IPS DF 4.7 (cell line): Measurements from ENCODE around the gene TRERF1.
"Not testable (repeated sequence)": the region's sequence is repeated elsewhere in the genome, so short reads cannot be mapped to it uniquely, and the experiment has no call there.

Source experiments
- DNase-seq: peaks from one replicate; pipeline ENCODE4 v3.0.0-alpha.2; 2013; ENCODE audit warnings: low spot score; ENCODE audit errors: extremely low read depth

Gene TRERF1, protein sequence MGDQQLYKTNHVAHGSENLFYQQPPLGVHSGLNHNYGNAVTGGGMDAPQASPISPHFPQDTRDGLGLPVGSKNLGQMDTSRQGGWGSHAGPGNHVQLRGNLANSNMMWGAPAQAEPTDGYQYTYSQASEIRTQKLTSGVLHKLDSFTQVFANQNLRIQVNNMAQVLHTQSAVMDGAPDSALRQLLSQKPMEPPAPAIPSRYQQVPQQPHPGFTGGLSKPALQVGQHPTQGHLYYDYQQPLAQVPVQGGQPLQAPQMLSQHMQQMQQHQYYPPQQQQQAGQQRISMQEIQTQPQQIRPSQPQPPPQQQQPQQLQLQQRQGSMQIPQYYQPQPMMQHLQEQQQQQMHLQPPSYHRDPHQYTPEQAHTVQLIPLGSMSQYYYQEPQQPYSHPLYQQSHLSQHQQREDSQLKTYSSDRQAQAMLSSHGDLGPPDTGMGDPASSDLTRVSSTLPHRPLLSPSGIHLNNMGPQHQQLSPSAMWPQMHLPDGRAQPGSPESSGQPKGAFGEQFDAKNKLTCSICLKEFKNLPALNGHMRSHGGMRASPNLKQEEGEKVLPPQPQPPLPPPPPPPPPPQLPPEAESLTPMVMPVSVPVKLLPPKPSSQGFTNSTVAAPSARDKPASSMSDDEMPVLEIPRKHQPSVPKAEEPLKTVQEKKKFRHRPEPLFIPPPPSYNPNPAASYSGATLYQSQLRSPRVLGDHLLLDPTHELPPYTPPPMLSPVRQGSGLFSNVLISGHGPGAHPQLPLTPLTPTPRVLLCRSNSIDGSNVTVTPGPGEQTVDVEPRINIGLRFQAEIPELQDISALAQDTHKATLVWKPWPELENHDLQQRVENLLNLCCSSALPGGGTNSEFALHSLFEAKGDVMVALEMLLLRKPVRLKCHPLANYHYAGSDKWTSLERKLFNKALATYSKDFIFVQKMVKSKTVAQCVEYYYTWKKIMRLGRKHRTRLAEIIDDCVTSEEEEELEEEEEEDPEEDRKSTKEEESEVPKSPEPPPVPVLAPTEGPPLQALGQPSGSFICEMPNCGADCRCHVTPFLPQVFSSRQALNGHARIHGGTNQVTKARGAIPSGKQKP (N-terminal part only)

DNA sequence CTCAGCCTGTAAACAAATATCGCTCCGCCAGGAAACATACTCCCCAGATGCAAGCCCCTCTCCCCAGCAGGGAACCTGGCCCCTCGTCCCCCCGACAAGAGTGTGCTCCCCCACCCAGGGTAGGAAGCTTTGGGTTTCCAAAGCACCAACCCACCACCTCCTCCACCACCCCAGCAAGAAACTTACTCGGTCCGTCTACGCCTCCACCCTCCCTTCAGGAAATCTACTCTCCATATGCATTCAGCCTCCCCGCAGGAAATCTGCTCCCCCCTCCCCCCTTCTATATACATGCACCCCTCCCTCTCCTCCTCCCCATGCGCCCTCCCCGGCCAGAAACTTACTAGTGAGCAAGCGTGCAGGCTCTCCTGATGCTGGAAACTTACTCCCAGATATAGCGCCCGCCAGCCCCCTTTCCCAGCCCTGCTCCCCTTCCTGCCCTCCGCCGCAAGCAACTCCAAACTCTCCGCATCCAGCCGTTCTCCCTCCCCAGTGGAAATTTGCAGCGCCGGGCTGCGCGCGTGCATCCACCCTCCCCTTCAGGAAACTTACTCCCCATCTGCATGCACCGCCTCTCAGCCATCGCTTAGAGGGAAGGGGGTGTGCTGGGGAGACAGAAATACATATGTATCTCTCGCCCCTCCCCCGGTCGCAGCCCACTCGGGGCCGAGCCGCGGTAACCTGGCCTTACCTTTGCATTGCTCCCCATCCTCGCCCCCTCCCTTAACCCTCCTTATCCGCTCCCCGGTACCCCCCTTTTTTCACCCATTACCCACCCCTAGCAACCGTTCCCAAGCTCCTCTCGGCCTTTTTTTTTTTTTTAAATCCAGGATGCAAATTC, at the start of gene TRERF1:
Gene TRERF1 (minus strand): TSS at position 594 of the 838 bp plus-strand sequence. CDS start 182,336 bp downstream, outside the sequence.
- DNase-seq = no peak

DNA sequence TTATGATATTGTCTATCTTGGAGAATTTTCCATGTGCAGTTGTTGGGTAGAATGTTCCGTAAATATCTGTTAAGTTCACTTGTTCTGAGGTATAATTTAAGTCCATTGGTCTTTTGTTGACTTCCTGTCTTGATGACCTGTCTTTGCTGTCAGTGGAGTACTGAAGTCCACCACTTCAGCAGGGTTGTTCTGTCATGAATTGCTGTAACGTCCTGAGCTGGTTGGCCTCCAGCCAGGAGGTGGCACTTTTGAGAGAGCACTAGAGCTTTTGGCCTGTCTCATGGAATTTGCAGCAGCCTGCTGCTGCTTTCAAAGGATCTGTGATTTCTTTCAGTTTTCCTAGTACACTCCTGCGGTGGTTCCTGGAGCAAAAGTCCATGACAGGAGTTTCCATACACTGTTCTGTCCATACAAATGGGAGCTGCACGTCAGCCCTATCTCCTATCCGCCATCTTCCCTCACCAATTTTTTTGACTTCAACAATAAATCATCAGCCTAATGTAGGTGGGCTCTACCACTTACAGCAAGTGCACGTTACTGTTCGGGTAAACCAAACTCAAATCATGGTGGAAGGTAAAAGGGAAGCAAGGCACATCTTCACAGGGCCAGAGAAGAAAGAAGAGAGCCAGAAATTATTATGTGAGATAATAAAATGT, 46.9 kb upstream of the TRERF1 start:
- DNase-seq = no peak

DNA sequence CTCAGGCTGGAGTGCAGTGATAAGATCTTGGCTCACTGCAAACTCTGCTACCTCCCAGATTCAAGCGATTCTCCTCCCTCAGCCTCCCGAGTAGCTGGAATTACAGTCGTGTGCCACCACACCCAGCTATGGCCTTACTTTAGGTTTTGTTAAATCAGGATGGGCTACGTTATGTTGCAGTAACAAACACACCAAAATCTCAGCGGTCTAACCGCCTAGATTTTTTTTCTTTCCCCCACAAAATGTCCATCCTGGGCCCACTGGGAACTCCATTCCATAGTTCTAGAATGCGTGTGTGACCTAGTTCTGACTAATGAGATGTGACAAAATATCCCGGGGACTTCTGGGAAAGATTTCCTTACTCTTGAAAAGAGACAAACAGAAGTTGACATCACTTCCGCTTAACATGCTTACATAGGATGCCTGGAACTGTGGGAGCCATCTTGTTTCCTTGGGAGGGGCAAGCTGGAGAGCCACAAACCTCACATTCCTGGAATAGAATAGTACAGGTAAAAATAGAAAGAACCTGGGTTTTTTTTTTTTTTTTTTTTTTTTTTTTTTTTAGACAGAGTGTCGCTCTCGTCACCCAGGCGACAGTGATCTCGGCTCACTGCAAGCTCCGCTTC, 42.3 kb upstream of the TRERF1 start:
- DNase-seq = no peak

DNA sequence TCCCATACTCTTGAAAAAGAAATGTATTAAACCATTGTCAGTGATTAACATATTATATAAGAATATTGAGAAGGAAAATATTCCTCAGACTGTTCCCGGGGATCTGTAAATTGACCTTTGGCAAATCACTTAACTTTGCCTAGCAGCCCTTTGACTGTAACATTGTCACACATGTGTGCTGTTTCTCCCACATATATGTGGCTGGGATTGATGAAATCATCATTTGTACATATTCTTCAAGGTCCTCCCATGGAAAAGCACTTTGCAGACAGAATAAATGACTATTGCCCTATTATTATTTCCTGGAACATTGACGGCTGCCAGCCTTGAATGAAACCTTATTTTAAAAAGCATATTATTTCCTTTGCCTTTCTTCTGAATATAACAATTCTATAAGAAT, 36.4 kb upstream of the TRERF1 start:
- DNase-seq = no peak

DNA sequence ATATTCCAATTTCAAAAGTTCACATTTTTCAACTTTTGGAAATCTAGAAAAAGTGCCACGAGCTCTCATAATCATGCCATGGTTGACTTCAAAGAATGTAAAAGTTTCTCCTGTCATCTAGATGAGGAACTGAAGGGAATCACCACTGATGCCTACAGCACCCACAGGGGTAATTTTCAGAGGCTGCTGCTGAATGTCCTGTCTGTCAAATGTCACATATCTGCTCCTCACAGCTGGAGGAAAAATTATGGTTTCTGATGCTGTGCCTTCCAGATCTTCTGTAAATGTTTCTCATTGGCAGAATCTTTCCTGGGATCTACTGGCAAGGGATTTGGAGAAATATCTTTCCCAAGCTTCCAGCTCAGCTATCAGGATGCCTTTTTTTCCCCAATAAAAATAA, 32.5 kb upstream of the TRERF1 start:
- no peak for DNase-seq

DNA sequence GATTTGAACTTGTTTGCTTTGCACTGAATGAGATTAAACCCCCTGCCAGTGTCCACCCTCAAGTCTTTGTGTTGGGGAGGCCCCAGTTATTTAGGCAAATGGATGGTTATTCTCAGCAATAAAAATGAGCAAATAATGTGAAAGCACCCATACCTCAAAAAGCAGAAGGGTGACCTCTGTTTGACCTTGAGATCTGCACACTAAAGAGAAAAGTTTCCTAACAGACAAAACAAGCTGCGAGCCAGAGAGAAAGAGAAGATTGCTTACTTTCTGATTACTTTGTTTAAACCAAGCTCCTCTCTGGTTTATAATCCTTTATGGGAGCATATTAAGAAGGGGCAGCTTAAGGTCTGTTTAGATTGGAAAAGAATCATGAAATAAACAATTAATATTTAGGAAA, 30.4 kb upstream of the TRERF1 start:
- DNase-seq = no peak

DNA sequence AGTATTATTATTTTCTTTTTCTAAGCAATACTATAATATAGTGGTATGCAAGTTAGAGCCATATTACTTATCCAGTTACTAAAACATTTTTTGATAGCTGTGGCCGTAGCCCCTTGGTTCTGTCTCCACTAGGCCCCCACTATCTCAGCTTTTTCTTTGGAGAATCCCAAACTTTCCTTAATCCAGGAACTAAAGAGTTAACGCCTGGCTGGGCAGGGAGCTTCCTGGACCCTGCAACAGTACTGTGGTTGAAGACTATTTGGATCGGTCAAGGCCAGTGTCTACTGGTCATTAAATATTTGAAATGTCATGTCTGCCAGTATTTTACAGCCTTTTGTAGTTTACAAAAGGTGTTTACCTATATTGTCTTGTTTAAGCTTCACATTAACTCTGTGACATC, 20.0 kb upstream of the TRERF1 start:
- no peak for DNase-seq

DNA sequence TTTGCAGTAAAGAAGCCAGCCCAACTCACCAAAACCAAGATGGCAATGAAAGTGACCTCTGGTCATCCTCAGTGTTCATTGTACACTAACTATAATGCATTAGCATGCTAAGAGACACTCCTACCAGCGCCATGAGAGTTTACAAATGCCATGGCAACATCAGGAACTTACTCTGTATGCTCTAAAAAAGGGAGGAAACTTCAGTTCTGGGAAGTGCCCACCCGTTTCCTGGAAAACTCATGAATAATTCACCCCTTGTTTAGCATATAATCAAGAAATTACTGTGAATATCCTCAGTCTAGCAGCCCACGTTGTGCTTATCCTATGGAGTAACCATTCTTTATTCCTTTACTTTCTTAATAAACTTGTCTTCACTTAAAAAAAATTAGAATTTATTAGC, 19.4 kb upstream of the TRERF1 start:
- no peak for DNase-seq

DNA sequence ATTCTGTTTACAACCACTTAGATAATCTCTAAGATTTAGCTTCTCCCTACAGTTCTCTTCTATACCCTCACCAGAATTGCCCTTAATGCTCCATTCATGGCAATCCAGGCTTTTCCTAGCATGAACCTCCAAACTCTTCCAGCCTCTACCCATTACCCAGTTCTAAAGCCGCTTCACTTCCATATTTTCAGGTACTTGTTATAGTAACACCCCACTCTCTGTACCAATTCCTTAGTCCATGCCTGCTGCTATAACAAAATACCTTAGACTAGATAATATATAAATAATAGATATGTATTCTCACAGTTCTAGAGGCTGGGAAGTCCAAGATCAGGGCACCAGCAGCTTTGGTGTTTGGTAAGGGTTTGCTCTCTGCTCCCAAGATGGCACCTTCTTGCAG, 16.5 kb upstream of the TRERF1 start:
- no peak for DNase-seq

DNA sequence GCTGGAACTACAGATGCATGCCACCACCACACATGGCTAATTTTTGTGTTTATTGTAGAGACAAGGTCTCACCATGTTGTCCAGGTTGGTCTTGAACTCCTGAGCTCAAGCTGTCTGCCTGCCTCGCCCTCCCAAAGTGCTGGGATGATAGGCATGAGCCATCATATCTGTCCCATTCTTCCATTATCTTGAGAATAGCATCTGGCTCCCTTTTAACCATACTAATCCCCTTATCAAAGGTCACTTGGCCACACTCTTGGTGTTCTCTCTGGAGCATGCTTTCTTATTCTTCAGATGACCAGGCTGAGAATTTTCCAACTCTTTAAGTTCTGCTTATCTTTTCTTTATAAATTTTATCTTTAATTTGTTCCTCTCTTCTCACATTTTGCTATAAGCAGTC, 15.9 kb upstream of the TRERF1 start:
- DNase-seq = no peak

DNA sequence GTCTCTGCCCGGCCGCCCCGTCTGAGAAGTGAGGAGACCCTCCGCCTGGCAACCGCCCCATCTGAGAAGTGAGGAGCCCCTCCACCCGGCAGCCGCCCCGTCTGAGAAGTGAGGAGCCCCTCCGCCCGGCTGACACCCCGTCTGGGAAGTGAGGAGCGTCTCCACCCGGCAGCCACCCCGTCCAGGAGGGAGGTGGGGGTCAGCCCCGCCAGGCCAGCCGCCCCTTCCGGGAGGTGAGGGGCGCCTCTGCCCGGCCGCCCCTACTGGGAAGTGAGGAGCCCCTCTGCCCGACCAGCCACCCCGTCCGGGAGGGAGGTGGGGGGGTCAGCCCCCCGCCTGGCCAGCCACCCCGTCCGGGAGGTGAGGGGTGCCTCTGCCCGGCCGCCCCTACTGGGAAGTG, 14.7 kb upstream of the TRERF1 start:
- DNase-seq = not testable (repeated sequence)

DNA sequence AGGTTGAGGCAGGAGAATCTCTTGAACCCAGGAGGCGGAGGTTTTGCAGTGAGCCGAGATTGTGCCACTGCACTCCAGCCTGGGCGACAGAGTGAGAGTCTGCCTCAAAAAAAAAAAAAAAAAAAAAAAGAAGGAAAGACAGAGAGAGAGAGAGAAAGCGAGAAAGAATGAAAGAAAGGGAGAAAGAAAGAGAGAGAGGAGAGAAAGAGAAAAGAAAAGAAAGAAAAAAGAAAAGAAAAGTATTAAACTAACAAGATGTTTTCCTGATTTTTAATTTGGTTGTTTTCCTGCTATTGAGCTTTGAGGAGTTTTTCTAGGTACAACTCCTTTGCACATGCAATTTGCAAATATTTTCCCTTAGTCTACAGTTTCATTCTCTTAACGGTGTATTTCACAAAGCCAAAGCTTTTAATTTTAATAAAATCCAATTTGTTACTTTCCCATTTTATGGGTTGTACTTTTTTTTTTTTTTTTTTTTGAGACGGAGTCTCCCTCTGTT, 10.8 kb upstream of the TRERF1 start:
- no peak for DNase-seq

DNA sequence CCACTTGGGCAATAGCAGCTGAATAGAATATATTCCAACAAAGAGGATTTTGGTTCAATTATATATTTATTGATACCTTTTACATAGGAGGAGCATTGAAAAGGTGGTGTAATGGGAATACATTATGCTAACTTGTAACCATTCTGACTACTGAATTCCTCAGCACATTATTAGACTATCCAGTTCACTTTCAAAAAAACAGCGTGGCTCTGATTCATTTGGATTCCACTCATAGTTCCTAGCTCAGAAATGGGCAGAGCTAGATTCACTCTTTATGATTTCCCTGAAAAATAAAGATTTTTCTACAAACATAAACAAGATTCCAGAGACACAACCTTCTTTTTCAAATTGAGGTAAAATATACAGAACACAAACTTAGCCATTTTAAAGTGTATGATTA, 9.2 kb upstream of the TRERF1 start:
- no peak for DNase-seq

DNA sequence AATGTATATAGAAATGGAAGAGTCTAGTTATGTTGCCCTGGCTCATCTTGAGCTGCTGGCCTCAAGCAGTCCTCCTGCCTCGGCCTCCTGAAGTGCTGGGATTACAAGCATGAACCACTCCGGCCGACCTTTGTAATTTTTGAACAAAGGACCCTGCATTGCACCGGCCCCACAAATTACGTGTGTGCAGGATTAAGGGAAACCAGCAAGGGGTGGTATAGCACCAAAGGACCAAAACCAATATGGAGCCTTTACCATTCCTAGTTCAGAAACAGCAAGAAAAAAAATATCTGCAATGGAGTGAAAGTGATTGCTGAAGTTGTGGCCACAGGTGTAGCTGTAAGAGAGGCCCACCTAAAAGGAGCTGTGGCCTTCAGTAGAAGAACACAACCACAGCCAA, 8.2 kb upstream of the TRERF1 start:
- DNase-seq = no peak

DNA sequence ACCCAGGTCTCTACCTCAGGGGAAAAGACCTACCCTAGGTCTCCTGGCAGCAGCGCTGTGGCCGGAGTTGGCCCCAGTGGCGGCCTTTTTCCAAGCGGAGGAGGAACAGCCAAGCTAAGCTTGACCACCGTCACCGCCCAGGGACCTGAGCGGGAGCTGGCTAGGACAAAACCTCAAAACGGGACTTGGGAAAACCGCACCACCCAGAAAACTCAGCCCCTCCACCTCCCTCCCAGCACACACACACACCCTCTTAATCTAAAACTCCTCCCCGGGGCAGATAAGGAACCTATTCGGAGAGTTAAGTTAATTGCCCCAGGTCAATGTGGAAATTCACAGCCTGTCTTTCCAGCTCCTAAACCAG, 2.7 kb upstream of the TRERF1 start:
- DNase-seq = no peak

DNA sequence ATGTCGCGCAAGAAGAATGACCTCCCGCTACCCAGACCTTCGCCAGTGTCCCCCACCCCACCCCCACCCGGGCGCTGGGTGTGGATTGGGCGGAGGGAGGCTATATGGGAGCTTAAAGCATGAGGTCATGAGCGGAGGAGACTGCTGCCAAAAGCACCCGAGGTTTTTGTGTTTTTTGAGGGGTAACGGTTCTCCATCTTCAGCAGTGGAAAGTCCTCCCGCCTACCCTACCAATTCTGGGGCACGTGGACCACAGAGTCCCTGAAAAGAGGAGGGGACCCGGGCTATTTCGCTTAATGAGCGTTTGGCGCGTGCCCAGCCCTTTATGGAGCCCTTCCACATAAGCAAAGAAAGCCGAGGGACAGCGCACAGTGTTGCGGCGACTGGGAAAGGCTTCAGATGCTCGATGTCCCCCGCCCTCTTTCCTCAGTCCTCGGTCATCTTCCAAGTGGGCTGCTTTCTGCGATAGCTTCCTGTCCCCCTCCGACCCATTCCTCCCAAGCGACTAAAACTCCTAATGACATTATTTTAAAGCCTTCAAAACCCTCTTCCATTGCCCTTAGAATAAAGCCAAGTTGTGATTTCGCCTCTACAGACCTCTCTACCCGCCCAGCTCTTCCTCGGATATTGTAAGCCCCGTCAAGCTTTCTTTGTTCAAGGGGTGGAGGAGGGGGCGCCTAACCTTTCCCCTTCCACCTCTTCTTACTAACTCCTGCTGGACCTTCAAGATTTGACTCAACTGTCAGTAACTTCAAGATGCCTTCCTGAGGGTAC, 2.1 kb upstream of the TRERF1 start:
- DNase-seq = no peak

DNA sequence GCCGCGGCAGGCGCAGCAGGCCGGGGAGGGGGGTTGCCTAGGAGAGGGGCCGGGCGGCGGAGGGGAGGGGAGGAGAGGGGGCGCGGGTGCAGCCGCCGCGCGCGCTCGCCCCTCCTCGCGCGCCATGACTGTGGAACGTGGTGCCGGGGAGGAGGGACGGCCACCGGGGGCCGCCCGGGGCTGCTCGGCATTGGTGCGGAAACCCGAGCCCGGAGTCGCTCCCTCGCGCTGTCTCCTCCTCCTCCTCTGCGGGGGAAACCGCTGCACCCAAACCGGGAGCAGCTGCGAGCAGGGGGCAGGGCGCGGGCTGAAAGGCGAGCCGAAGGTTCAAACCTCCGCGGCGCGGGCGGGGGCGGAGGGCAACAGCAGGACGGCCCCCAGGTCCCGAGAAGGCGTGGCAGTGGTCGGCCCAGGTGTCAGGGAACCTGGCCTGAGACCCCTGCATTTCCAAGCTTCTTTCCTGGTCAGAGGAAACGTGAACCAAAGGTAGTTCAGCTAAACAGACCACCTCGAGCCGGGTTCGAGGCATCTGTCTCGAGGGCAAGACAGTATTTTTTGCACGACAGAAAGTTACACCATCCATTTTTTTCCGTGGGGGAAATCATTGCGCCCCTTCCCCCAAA, 1.4 kb upstream of the TRERF1 start:
- DNase-seq = no peak

DNA sequence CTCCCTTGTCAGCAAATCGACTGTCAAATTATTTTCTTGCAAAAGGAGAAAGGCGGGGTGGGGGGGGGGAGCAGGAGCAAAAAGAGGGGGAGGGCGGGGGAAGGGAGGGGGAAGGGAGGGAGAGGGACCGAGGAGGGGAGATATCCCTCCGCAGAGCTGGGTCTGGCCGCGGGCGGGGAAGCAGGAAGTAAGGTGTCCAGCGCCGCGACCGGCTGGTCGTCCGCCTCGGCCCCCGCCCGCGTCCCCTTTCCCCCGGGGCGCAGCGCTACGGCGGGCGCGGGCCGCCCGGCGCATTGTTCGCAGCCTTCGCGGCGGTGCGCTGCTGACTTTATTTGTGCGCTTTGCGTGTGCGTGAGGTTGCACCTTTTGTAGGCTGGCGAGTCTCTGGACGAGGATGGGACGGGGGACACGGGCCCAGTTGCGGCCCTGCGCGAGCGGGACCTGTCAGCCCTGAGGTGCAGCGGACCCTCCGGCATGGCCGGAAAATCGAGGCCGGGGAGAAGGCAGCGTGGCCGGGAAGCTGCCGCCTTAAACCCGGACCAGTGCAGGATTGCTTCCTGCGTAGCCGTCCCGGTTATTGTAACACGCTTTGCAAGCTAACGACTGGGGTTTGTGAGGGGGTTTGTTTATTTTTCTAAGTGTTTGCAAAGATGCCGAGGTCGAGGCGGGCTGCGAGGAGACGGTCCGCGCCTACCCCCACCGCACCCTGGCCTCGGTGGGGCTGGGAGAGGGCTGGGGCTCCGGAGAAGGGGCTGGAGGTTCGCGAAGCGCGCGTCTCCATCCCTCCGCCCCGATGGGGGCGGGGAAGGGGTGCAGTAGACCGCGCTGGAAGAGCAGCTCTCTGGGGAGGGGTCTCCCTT, 675 bp upstream of the TRERF1 start:
- no peak for DNase-seq
